Hippocampal formation (tissue), 2 donors: Measurements from ENCODE around the gene GTPBP3.
"Not testable (repeated sequence)": the region's sequence is repeated elsewhere in the genome, so short reads cannot be mapped to it uniquely, and the experiment has no call there.

Source experiments
- DNase-seq, 2 donors: peaks; one replicate each; lab custom pipeline; 2025; lab: John Stamatoyannopoulos, UW

GTPBP3 gene

GRCh38 chr19:17336872-17337674 lies at the start of gene GTPBP3:
GTPBP3 (plus strand) TSS chr19:17337553; CDS start chr19:17337612, 59 bp downstream.
- peak; percentile 94 to 99 for DNase-seq

- no peak for DNase-seq
Observed at GRCh38 chr19:17289489-17289888, 47.9 kb upstream of the GTPBP3 start.

GRCh38 chr19:17292301-17293074 lies 44.9 kb upstream of the GTPBP3 start:
- DNase-seq: peak in 1 of 2 donors; percentile 52

- no peak for DNase-seq
Observed at GRCh38 chr19:17293605-17294004, 43.7 kb upstream of the GTPBP3 start.

GRCh38 chr19:17294051-17294891 lies 43.1 kb upstream of the GTPBP3 start:
- no peak for DNase-seq

GRCh38 chr19:17295551-17295950 lies 41.8 kb upstream of the GTPBP3 start:
- DNase-seq: not testable (repeated sequence)

- DNase-seq: no peak
Observed at GRCh38 chr19:17296273-17296672, 41.1 kb upstream of the GTPBP3 start.

- no peak for DNase-seq
Observed at GRCh38 chr19:17296976-17297375, 40.4 kb upstream of the GTPBP3 start.

- no peak for DNase-seq
Observed at GRCh38 chr19:17300992-17301619, 36.2 kb upstream of the GTPBP3 start.

GRCh38 chr19:17302391-17303166 lies 34.8 kb upstream of the GTPBP3 start:
- peak in 1 of 2 donors; percentile 21 for DNase-seq

- DNase-seq: peak; percentile 79 to 81
Observed at GRCh38 chr19:17303167-17303939, 34.0 kb upstream of the GTPBP3 start, which contains the start of gene ABHD8. ABHD8 (minus strand) TSS chr19:17303425; CDS start chr19:17301616, 1,809 bp downstream.

GRCh38 chr19:17303940-17304267 lies 33.4 kb upstream of the GTPBP3 start:
- DNase-seq: no peak

- DNase-seq: no peak
Observed at GRCh38 chr19:17304386-17305215, 32.8 kb upstream of the GTPBP3 start.

GRCh38 chr19:17305216-17305516 lies 32.2 kb upstream of the GTPBP3 start:
- DNase-seq: no peak

- peak; percentile 94 for DNase-seq
Observed at GRCh38 chr19:17305517-17306284, 31.7 kb upstream of the GTPBP3 start, which contains the start of gene MRPL34. MRPL34 (plus strand) TSS chr19:17305872; CDS start chr19:17305893, 21 bp downstream.

- no peak for DNase-seq
Observed at GRCh38 chr19:17306285-17306714, 31.1 kb upstream of the GTPBP3 start.

GRCh38 chr19:17307876-17308377 lies 29.4 kb upstream of the GTPBP3 start:
- DNase-seq: no peak
